Ovary (tissue), 3 donors: ENCODE data around the gene C1orf198.

Experiments used
- CTCF ChIP-seq, 3 donors: fragments of 450-650 bp in 2 of 3; fragments of 200-600 bp in 1 of 3; IDR thresholded peaks; one replicate each; pipeline versions ENCODE4 v1.5.1 to v1.8.0; 2016 to 2022; ENCODE audit warnings: antibody characterized with exemption in 3 of 3, mild to moderate bottlenecking in 1 of 3
- EP300 ChIP-seq: sonication (generic); formaldehyde crosslinking; IDR thresholded peaks from one replicate; pipeline ENCODE4 v1.6.1; 2017; ENCODE audit warnings: antibody characterized with exemption
- donor health status: DM: no; HTN: no; CAD: no.

- no peak for TF ChIP-seq CTCF (IDR thresholded peaks at IDR 0.05)
- TF ChIP-seq EP300 = no peak
These were observed 2.6 kb upstream of the C1orf198 start for GRCh38 chr1:230870916-230871315.
